HepG2 (cell line): ENCODE results near the gene PLXNC1. TPM values are rescaled to one million over a fixed set of nuclear protein-coding genes. Genes with fewer than 3 reads are reported as not detected.

Experiments used
- ASH2L ChIP-seq: fragments of 300-600, 200-600 bp; sonication (generic); IDR thresholded peaks from 2 replicates; pipeline ENCODE4 v1.7.0; 2017; ENCODE audit warnings: low read depth, mild to moderate bottlenecking, moderate library complexity, mixed read lengths, low read length; ENCODE audit not compliant: insufficient read length
- EHMT2 ChIP-seq: fragments of 200-600 bp; sonication (generic); IDR thresholded peaks from 2 replicates; pipeline ENCODE4 v1.7.0; 2017; ENCODE audit warnings: antibody characterized with exemption, low read depth, low read length, borderline replicate concordance
- FOXM1 ChIP-seq: sonication (generic); formaldehyde crosslinking; IDR thresholded peaks from 2 replicates; pipeline ENCODE4 v1.5.0; 2020; ENCODE audit warnings: missing genetic modification reagents
- HNF4A ChIP-seq: sonication (generic); formaldehyde crosslinking; IDR thresholded peaks from 2 replicates; pipeline ENCODE4 v1.4.0; 2020; ENCODE audit warnings: missing genetic modification reagents
- IKZF4 ChIP-seq: sonication (generic); formaldehyde crosslinking; IDR thresholded peaks from 2 replicates; pipeline ENCODE4 v1.5.1; 2020; ENCODE audit warnings: borderline replicate concordance, mild to moderate bottlenecking, low read depth, missing genetic modification reagents; ENCODE audit errors: not compliant biosample characterization
- NCOA2 ChIP-seq: sonication (generic); formaldehyde crosslinking; IDR thresholded peaks from 2 replicates; pipeline ENCODE4 v1.8.0; 2022; ENCODE audit warnings: inconsistent platforms
- NFIC ChIP-seq: IDR thresholded peaks from 2 replicates; pipeline ENCODE4 v1.6.1; 2012; ENCODE audit warnings: mild to moderate bottlenecking, low read length, inconsistent platforms
- PPARG ChIP-seq: conservative IDR thresholded peaks from 2 replicates; pipeline ENCODE4 v1.6.1; 2016; ENCODE audit warnings: missing biosample characterization, missing genetic modification reagents
- RARA ChIP-seq: IDR thresholded peaks from 2 replicates; pipeline ENCODE4 v1.6.1; 2016; ENCODE audit warnings: missing genetic modification reagents, missing compliant biosample characterization
- RXRB ChIP-seq: IDR thresholded peaks from 2 replicates; pipeline ENCODE4 v1.6.1; 2016; ENCODE audit warnings: borderline replicate concordance, missing genetic modification reagents, missing compliant biosample characterization
- SIX1 ChIP-seq: sonication (generic); formaldehyde crosslinking; IDR thresholded peaks from 2 replicates; pipeline ENCODE4 v1.4.0; 2020; ENCODE audit warnings: missing genetic modification reagents, borderline replicate concordance
- SMAD3 ChIP-seq: sonication (generic); formaldehyde crosslinking; IDR thresholded peaks from 2 replicates; pipeline ENCODE4 v1.4.0; 2020; ENCODE audit warnings: missing genetic modification reagents
- TCF12 ChIP-seq, 2 experiments: fragments of 450-650 bp in 1 of 2; sonication (generic) in 1 of 2; formaldehyde crosslinking in 1 of 2; IDR thresholded peaks; 2 replicates each; pipeline versions ENCODE4 v1.6.1 to v1.8.0; 2017 to 2022; ENCODE audit warnings: antibody characterized with exemption in 1 of 2, mild to moderate bottlenecking in 1 of 2, missing genetic modification reagents in 1 of 2, moderate library complexity in 1 of 2
- ZNF331 ChIP-seq: sonication (generic); formaldehyde crosslinking; IDR thresholded peaks from 2 replicates; pipeline ENCODE4 v1.4.0; 2020; ENCODE audit warnings: missing genetic modification reagents
- ZNF335 ChIP-seq: sonication (generic); formaldehyde crosslinking; IDR thresholded peaks from 2 replicates; pipeline ENCODE4 v1.4.0; 2020; ENCODE audit warnings: missing genetic modification reagents
- polyA plus RNA-seq, 8 experiments: library from polyadenylated mRNA; depleted of rRNA in 3 of 8; stranded (reverse) in 7 of 8; unstranded in 1 of 8; fragments of >200 nt; fragmentation: Illumina TruSeq in 4 of 8; extraction: Trizol in 4 of 8; gene quantifications; 2 replicates each; pipeline versions ENCODE4 v1.2.1 to v1.2.3, GENCODE V29; 2011 to 2016; ENCODE audit warnings: low read depth in 4 of 8, missing spikeins in 1 of 8, mixed read lengths in 1 of 8; ENCODE audit not compliant: insufficient read depth in 1 of 8
- total RNA-seq, 5 experiments: library from RNA; depleted of rRNA; stranded (reverse); fragments of >200 nt; fragmentation: Illumina TruSeq; extraction: Trizol; gene quantifications; 2 replicates each; pipeline ENCODE4 v1.2.3, GENCODE V29; 2016; ENCODE audit warnings: low read depth in 1 of 5
- TF ChIP-seq, protein P1 (sequence below): IDR thresholded peaks from 2 replicates; pipeline ENCODE4 v1.6.1; 2016; ENCODE audit warnings: low read depth
- TF ChIP-seq, protein P2 (sequence below): sonication (generic); formaldehyde crosslinking; conservative IDR thresholded peaks from 2 replicates; pipeline ENCODE4 v1.4.0; 2020; ENCODE audit warnings: missing genetic modification reagents
- TF ChIP-seq, protein P3 (sequence below): sonication (generic); formaldehyde crosslinking; IDR thresholded peaks from 2 replicates; pipeline ENCODE4 v1.5.1; 2020; ENCODE audit warnings: mild to moderate bottlenecking, missing genetic modification reagents, borderline replicate concordance
- TF ChIP-seq, protein P4 (sequence below): sonication (generic); formaldehyde crosslinking; IDR thresholded peaks from 2 replicates; pipeline ENCODE4 v1.4.0; 2020; ENCODE audit warnings: missing genetic modification reagents

PLXNC1 gene
- total and polyA plus RNA-seq, 2 of the 13 experiments (the other 11 are each of a cell fraction or from before 2014, with no cell fraction given), result 6.6 to 11.2 TPM

DNA sequence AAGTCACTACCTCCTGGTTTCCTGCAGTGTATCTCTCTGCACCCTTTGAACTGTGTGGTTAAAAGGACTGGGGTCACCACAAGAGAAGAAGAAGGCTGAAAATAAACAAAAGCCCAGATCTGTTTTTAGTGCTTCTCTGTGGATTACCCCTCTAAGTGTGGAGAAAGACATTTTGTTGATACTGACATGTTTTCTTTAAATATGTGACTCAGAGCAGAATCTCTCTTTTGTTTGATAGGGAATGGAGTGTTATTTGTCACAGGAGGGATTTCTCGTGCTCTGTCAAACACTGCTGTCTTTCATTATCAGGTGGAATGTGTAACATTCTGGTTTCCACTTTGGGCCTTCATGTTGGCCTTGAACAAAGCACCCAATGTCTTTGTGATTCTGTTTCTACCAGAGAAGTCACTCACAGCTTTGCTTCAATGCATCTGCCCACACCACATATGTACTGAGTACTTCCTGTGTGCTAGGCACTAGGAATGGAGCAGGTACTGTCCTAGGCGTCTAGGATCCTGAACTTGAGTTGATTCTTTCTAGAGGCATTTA, 82.1 kb downstream of the PLXNC1 start (continued):
- TF ChIP-seq, protein P1, sequence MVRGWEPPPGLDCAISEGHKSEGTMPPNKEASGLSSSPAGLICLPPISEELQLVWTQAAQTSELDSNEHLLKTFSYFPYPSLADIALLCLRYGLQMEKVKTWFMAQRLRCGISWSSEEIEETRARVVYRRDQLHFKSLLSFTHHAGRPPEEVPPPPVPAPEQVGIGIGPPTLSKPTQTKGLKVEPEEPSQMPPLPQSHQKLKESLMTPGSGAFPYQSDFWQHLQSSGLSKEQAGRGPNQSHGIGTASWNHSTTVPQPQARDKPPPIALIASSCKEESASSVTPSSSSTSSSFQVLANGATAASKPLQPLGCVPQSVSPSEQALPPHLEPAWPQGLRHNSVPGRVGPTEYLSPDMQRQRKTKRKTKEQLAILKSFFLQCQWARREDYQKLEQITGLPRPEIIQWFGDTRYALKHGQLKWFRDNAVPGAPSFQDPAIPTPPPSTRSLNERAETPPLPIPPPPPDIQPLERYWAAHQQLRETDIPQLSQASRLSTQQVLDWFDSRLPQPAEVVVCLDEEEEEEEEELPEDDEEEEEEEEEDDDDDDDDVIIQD (CRISPR knock-in tag), result peak; percentile 71
- TF ChIP-seq ZNF331 (peak; percentile 31; the same call in 1 of the 2 replicates), IKZF4 (CRISPR knock-in tag) (no peak), PPARG (CRISPR knock-in tag) (peak; percentile 46), NFIC (peak; percentile 56; the same call in 1 of the 2 replicates), SMAD3 (CRISPR knock-in tag) (peak; percentile 54; the same call in 1 of the 2 replicates), TCF12 (IDR thresholded peaks at IDR 0.05) (no peak), TCF12 (CRISPR knock-in tag; IDR thresholded peaks at IDR 0.05) (no peak), EHMT2 (peak; percentile 37; the same call in 1 of the 2 replicates), NCOA2 (CRISPR knock-in tag) (peak; percentile 92), RARA (CRISPR knock-in tag) (peak; percentile 74), FOXM1 (CRISPR knock-in tag) (no peak), ZNF335 (CRISPR knock-in tag) (peak; percentile 50; the same call in 1 of the 2 replicates), SIX1 (CRISPR knock-in tag) (peak; percentile 72), RXRB (CRISPR knock-in tag) (peak; percentile 70; the same call in 1 of the 2 replicates), HNF4A (peak; percentile 70), ASH2L (peak; percentile 52)
- TF ChIP-seq, protein P2, sequence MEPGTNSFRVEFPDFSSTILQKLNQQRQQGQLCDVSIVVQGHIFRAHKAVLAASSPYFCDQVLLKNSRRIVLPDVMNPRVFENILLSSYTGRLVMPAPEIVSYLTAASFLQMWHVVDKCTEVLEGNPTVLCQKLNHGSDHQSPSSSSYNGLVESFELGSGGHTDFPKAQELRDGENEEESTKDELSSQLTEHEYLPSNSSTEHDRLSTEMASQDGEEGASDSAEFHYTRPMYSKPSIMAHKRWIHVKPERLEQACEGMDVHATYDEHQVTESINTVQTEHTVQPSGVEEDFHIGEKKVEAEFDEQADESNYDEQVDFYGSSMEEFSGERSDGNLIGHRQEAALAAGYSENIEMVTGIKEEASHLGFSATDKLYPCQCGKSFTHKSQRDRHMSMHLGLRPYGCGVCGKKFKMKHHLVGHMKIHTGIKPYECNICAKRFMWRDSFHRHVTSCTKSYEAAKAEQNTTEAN, result peak; percentile 81
- TF ChIP-seq, protein P3, sequence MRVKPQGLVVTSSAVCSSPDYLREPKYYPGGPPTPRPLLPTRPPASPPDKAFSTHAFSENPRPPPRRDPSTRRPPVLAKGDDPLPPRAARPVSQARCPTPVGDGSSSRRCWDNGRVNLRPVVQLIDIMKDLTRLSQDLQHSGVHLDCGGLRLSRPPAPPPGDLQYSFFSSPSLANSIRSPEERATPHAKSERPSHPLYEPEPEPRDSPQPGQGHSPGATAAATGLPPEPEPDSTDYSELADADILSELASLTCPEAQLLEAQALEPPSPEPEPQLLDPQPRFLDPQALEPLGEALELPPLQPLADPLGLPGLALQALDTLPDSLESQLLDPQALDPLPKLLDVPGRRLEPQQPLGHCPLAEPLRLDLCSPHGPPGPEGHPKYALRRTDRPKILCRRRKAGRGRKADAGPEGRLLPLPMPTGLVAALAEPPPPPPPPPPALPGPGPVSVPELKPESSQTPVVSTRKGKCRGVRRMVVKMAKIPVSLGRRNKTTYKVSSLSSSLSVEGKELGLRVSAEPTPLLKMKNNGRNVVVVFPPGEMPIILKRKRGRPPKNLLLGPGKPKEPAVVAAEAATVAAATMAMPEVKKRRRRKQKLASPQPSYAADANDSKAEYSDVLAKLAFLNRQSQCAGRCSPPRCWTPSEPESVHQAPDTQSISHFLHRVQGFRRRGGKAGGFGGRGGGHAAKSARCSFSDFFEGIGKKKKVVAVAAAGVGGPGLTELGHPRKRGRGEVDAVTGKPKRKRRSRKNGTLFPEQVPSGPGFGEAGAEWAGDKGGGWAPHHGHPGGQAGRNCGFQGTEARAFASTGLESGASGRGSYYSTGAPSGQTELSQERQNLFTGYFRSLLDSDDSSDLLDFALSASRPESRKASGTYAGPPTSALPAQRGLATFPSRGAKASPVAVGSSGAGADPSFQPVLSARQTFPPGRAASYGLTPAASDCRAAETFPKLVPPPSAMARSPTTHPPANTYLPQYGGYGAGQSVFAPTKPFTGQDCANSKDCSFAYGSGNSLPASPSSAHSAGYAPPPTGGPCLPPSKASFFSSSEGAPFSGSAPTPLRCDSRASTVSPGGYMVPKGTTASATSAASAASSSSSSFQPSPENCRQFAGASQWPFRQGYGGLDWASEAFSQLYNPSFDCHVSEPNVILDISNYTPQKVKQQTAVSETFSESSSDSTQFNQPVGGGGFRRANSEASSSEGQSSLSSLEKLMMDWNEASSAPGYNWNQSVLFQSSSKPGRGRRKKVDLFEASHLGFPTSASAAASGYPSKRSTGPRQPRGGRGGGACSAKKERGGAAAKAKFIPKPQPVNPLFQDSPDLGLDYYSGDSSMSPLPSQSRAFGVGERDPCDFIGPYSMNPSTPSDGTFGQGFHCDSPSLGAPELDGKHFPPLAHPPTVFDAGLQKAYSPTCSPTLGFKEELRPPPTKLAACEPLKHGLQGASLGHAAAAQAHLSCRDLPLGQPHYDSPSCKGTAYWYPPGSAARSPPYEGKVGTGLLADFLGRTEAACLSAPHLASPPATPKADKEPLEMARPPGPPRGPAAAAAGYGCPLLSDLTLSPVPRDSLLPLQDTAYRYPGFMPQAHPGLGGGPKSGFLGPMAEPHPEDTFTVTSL (CRISPR knock-in tag), result peak; percentile 89; the same call in 1 of the 2 replicates
- TF ChIP-seq, protein P4, sequence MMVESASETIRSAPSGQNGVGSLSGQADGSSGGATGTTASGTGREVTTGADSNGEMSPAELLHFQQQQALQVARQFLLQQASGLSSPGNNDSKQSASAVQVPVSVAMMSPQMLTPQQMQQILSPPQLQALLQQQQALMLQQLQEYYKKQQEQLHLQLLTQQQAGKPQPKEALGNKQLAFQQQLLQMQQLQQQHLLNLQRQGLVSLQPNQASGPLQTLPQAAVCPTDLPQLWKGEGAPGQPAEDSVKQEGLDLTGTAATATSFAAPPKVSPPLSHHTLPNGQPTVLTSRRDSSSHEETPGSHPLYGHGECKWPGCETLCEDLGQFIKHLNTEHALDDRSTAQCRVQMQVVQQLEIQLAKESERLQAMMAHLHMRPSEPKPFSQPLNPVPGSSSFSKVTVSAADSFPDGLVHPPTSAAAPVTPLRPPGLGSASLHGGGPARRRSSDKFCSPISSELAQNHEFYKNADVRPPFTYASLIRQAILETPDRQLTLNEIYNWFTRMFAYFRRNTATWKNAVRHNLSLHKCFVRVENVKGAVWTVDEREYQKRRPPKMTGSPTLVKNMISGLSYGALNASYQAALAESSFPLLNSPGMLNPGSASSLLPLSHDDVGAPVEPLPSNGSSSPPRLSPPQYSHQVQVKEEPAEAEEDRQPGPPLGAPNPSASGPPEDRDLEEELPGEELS (CRISPR knock-in tag), result peak; percentile 85
